Right ventricle myocardium superior (tissue), 1 donor: Measurements from ENCODE around the gene KCNG3. TPM values are rescaled to one million over a fixed set of nuclear protein-coding genes. Genes with fewer than 3 reads are reported as not detected.

ENCODE experiments used
- ATAC-seq: fragments of 200-7000 bp; cut with Tn5 transposase; one replicate; pipeline ENCODE4 v1.9.1; 2020; ENCODE audit warnings: mild to moderate bottlenecking; ENCODE audit not compliant: poor library complexity
- DNase-seq: peaks from one replicate; pipeline ENCODE4 v3.0.0-alpha.2; 2020
- intact Hi-C: fragments of 100-400 bp; cut with DNase I; formaldehyde crosslinking; loops from one replicate; pipeline ENCODE4 v1.11.2; 2022
- total RNA-seq: library from RNA; stranded (reverse); fragmentation: NEBNext Ultra II Directional; extraction: Animal tissue kit (Norgen Biotek cat#: 25700); gene quantifications from one replicate; pipeline ENCODE4 v1.2.1, GENCODE V29; 2021
- donor health status: DM: no; HTN: yes; CAD: no; lungs with severe emphysema.

KCNG3 gene
- total RNA-seq, 1 donor from 2014 or later = not detected

- intact Hi-C loops = no loop called here
- ATAC-seq (no peak), DNase-seq (no peak)
Observed at GRCh38 chr2:42392191-42392590, 101.6 kb downstream of the KCNG3 start.

Other genes with a start within 250 kb of the KCNG3 start
- 90.1 TPM for gene COX7A2L, start 132.8 kb downstream of the KCNG3 start, total RNA-seq
- gene MTA3, start 74.7 kb upstream of the KCNG3 start, total RNA-seq = 25.6 TPM